COLO829 (cell line): ENCODE measurements around the gene UBXN7.
"Not testable (repeated sequence)": the region's sequence is repeated elsewhere in the genome, so short reads cannot be mapped to it uniquely, and the experiment has no call there.

Experiments
- DNase-seq: peaks from one replicate; pipeline ENCODE4 v3.0.0; 2012; ENCODE audit warnings: low spot score

UBXN7 gene, protein sequence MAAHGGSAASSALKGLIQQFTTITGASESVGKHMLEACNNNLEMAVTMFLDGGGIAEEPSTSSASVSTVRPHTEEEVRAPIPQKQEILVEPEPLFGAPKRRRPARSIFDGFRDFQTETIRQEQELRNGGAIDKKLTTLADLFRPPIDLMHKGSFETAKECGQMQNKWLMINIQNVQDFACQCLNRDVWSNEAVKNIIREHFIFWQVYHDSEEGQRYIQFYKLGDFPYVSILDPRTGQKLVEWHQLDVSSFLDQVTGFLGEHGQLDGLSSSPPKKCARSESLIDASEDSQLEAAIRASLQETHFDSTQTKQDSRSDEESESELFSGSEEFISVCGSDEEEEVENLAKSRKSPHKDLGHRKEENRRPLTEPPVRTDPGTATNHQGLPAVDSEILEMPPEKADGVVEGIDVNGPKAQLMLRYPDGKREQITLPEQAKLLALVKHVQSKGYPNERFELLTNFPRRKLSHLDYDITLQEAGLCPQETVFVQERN

DNA sequence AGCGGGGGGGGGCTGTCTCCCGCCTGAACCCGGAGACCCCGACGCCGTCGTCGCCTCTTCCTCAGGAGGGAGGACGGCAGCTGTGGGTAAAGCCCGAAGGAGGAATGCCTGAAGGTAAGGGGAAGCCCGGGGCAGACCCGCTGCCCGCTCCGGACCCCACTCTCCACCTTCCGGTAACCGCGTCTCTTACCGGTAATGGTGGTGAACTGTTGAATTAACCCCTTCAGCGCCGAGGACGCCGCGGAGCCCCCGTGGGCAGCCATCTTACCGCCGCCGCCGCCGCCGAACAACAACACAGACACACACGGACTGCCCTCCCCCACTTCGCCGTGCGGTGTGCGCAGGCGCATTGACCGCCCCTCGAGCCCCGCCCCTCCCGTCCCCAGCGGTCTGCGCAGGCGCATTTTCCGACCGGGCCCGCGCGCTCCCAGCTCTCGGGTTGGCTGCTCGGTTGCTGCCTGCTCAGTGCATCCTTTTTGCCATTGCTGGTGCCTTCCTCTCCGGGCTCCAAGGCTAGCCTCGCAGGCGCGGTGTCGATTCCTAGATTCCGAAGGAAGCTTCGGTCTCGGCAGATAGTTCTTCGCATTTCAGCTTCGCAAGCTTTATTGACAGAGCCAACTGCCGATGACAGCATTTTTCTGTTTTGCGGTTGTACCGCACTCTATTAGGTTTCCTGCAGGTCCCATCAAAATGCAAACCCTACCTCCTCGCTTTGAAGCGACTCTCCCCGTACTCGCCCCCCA, at the start of gene UBXN7:
UBXN7 (minus strand) TSS at position 291 of the 743 bp plus-strand sequence; CDS start at position 263, 28 bp downstream.
- DNase-seq = peak; percentile 99

DNA sequence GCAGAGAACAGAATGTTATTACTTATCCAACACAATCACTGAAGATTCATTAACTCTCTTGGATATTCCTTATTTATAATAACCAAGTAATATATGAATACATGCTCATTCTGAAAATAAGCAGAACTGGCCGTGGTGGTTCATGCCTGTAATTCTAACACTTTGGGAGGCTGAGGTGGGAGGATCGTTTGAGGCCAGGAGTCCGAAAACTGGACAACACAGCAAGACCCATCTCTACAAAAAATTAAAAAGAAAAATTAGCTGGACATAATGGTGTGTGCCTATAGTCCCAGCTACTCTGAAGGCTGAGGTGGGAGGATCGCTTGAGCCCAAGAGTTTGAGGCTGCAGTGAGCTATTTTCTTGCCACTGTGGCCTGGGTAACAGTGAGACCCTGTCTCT, 45.5 kb upstream of the UBXN7 start:
- no peak for DNase-seq

DNA sequence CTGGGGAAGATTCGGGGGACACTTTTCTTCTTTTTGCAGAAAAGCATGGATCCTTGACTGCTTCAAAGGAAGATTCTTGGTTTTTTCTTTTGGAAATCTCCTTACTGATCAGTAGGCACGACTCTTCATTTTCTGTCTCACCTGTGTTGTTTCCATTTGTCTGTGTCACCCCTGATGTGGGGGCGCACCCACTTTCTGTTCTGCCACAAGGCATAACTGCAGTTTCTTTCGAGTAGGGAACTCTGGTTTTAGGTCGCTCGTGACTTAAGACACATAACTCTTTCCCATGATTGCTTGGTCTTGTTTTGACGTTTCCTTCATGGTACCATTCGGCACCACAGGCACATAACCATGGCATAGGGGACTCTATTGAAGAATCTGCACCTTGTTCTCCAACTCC, 40.1 kb upstream of the UBXN7 start:
- DNase-seq = no peak

DNA sequence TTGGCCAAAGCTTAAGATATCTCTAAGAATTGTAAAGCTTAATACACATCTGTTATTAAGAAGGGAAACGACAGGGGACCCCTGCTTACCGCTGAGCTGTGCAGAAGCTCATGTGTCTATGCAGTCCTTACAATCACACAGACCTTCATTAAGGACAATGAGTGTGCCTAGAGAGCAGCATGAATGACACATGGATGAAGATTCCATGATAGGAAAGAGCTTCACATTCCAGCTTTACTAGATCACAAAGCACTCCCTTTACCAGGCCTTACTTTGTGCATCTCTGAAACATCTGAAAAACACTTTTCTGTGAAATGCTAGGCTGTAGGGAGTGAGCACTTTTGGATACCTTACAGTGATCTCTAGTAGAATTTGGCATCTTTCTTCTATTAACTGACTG, 39.3 kb upstream of the UBXN7 start:
- no peak for DNase-seq

GRCh38 chr3:196470182-196470581, 38.0 kb upstream of the UBXN7 start:
- not testable (repeated sequence) for DNase-seq

- no peak for DNase-seq
Measured at GRCh38 chr3:196463804-196464203, 31.6 kb upstream of the UBXN7 start.

DNA sequence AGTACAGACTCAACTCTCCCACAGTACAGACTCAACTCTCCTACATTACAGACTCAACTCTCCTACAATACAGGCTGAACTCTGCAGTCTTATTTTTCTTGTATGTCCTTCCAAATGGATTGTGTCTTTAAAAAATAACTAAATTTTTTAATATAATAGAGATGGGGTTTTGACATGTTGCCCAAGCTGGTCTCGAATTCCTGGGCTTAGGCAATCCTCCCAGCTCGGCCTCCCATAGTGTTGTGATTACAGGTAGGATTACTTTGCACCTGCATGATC, 31.2 kb upstream of the UBXN7 start:
- no peak for DNase-seq

GRCh38 chr3:196462680-196463477, 30.7 kb upstream of the UBXN7 start:
- DNase-seq = not testable (repeated sequence)

GRCh38 chr3:196458063-196458462, 25.8 kb upstream of the UBXN7 start:
- DNase-seq = no peak

DNA sequence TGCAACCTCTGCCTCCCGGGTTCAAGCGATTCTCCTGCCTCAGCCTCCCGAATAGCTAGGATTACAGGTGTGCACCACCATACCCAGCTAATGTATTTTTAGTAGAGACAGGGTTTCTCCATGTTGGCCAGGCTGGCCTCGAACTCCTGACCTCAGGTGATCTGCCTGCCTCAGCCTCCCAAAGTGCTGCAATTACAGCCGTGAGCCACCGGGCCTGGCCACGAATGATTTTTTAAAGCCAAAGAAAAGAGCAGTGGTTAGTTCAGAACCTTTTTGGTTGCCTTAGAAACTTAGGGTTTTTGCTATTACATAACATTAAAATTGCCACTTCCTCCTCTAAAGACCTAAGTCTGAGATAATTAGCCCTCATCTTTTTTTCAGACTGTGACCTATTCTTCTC, 25.2 kb upstream of the UBXN7 start:
- not testable (repeated sequence) for DNase-seq

DNA sequence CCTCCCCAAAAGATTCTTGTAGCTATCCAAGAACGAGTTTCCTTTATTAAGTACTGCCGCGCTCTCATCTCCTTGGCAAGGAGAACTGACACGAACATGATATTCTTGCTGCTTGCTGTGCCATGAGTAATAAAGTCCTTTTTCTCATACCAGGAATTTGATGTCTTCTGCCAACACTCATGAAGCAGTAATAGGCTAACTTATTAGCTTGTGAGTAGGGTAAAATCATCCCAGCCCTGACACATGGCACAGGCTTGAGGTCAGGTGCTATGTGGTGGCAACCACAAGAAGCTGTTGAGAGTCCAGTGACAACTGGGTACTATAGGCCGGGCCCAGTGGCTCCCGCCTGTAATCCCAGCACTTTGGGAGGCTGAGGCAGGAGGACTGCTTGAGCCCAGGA, 22.7 kb upstream of the UBXN7 start:
- DNase-seq = no peak

GRCh38 chr3:196445391-196445790, 13.2 kb upstream of the UBXN7 start:
- DNase-seq = not testable (repeated sequence)

GRCh38 chr3:196444500-196444894, 12.3 kb upstream of the UBXN7 start:
- no peak for DNase-seq

DNA sequence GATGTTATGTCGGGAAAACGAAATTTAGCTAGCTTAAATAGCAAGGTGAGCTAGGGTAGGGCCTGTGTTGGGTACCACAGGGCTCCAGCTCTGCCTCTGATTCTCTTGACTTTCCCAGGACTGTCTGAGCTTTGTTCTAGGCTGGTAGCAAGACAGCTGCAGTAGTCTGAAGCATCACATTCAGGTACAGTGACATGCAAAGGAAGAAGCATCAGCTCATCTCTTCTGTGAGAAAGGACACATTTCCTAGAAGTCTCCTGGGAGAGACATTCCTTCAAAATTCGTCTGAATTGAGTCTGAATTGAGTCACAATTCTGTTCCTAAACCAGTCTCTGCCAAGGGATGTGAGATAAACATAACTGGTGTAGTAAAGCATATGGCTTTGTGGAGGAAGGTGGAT, 8.5 kb upstream of the UBXN7 start:
- DNase-seq = no peak

GRCh38 chr3:196440041-196440537, 7.9 kb upstream of the UBXN7 start:
- DNase-seq = no peak

GRCh38 chr3:196431181-196432136, 768 bp downstream of the UBXN7 start:
- DNase-seq = peak; percentile 76

DNA sequence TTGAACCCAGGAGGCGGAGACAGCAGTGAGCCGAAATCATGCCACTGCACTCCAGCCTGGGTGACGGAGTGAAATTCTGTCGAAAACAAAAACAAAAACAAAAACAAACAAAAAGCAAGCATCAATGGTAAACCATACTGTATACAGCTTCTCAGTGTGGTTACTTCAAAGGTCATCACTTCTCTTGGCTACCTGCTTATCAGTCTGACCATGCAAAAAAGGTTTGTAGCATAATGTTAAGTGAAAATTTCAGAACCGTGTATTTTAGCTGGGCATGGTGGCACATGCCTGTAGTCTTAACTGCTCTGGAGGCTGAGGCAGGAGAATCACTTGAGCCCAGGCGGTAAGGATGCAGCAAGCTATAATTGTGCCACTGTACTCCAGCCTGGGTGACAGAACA, 4.2 kb downstream of the UBXN7 start:
- no peak for DNase-seq

DNA sequence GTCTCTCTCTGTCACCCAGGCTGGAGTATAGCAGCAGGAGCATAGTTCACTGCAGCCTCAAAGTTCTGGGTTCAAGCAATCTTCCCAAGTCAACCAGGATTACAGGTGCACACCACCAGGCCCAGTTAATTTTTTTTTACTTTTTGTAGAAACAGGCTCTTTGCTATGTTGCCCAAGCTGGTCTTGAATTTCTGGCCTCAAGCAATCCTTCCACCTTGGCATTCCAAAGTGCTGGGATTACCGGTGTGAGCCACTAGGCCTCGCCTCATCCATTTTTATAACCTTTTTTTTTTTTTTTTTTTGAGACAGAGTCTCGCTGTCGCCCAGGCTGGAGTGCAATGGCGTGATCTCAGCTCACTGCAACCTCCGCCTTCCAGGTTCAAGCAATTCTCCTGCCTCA, 7.8 kb downstream of the UBXN7 start:
- not testable (repeated sequence) for DNase-seq

DNA sequence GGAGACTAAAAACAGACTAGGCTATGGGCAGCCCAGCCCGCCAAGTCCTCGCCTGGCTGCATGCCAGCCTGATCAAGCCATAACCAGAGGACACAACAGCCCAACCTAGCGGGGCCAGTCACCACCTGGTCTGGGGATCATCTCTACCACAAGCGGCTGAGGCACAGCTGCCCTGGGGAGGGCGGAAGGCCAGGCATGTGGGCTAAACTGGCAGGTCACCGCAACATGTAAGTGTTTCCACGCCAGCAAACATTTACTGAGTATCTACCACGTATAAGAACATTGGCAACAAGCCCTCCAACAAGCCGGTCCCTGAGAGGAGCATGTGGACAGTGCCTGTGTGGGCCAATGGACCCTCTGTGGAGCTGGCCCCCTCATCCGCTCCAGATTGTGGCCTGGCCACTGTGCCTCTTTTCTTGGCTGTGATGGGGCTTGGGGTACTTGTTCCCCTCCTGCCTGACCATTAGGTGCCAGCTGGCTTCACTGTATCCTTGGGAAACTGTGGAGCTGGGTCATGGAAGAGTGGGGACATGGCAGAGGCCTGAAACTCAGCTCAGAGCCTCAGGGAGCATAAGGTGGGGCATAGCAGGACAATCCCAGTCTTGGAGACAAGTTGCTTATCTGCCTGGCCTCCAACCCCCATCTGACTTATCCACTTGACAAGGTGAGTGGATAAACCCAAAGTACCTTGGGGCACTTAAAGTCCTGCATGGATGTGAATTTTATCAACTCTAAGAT, 9.0 kb downstream of the UBXN7 start:
- no peak for DNase-seq

- not testable (repeated sequence) for DNase-seq
Measured at GRCh38 chr3:196421668-196422067, 10.6 kb downstream of the UBXN7 start.

- no peak for DNase-seq
Measured at GRCh38 chr3:196419386-196419785, 12.8 kb downstream of the UBXN7 start.
